ENCODE data around the gene ANKMY1. TPM values are rescaled to one million over a fixed set of nuclear protein-coding genes. Genes with fewer than 3 reads are reported as not detected.

The ANKMY1 gene
- total and polyA plus RNA-seq, 2 of the 13 experiments (the other 11 are each of a cell fraction or from before 2014, with no cell fraction given): 11.7 to 18.8 TPM

GRCh38 chr2:240507778-240508251 is 50.0 kb downstream of the ANKMY1 start (continued):
- no peak for TF ChIP-seq TFDP2 (CRISPR knock-in tag; IDR thresholded peaks at IDR 0.05)
- TF ChIP-seq EZH2 (conservative IDR thresholded peaks at IDR 0.05; ENCODE audit: low read depth, low read length): no peak
- no peak for TF ChIP-seq ZFYVE20 (CRISPR knock-in tag; IDR thresholded peaks at IDR 0.05; ENCODE audit: borderline replicate concordance, low read depth)
- TF ChIP-seq TBP (CRISPR knock-in tag; IDR thresholded peaks at IDR 0.05): no peak

GRCh38 chr2:240507060-240507777 is 50.6 kb downstream of the ANKMY1 start:
- no peak for DNase-seq (ENCODE audit: low spot score)
- WGBS (ENCODE audit: low lambda C conversion rate): 93% methylated on average over 6 of the region's 6 CpGs
- FAIRE-seq: no peak
- intact Hi-C loops (cut with micrococcal nuclease; ENCODE audit: unreplicated experiment): no loop called here
- ChIA-PET POLR2A (no interaction called here), CTCF (ENCODE audit: low intra/inter-chr PET ratio, low total read pairs) (no interaction called here)
- Histone ChIP-seq H4K20me1 (ENCODE audit: insufficient read depth, low read length) (no peaks in the 10 kb centered on the region), H2AFZ (ENCODE audit: low read length) (no peak overlapping the region), H3K27me3 (ENCODE audit: control insufficient read depth in 1 of 2, insufficient read depth in 2 of 2, low read length in 2 of 2) (no peaks in the 10 kb centered on the region), H3K9me3 (ENCODE audit: low read length) (no peaks in the 10 kb centered on the region), H3K36me3 (replicated peaks in 1 of 2; ENCODE audit: control insufficient read depth in 1 of 2, insufficient read depth in 2 of 2, low read length in 2 of 2) (peaks cover 5 to 6% of the 10 kb centered on the region in 2 experiments; a peak in 3 of 5 replicates), H3K27ac (ENCODE audit: extremely low read length, insufficient read depth, low read length) (no peak overlapping the region), H3K79me2 (ENCODE audit: insufficient read depth, low read length) (no peaks in the 10 kb centered on the region), H3K4me2 (ENCODE audit: low read depth, low read length) (no peak overlapping the region), H3K4me3 (replicated peaks in 1 of 3; ENCODE audit: insufficient read depth in 1 of 3, low read depth in 2 of 3, low read length in 3 of 3) (no peak overlapping the region), H3K4me1 (ENCODE audit: insufficient read depth, low read length) (no peaks in the 10 kb centered on the region), H3K9ac (ENCODE audit: insufficient read depth, low read depth, low read length) (no peak overlapping the region)
- TF ChIP-seq U2AF1 (optimal IDR thresholded peaks at IDR 0.05; ENCODE audit: low read depth, low read length) (no peak), ZNF276 (CRISPR knock-in tag; IDR thresholded peaks at IDR 0.05; ENCODE audit: low read depth) (no peak), CCAR2 (optimal IDR thresholded peaks at IDR 0.05; ENCODE audit: low read depth, low read length) (no peak), ZNF83 (CRISPR knock-in tag; IDR thresholded peaks at IDR 0.05; ENCODE audit: borderline replicate concordance) (no peak), ZNF20 (CRISPR knock-in tag; IDR thresholded peaks at IDR 0.05) (no peak)
- no TSS peak for BruUV-seq (replicated peaks)
- no peak; the same call in 2 of the 3 replicates for ATAC-seq
- in situ Hi-C loops (cut with HindIII; ENCODE audit: extremely low pct_ligation_motif_present, low pct_unique_long_range_greater_than_20kb): no loop called here

All from HepG2 (cell line).